Breast epithelium (tissue), 4 donors: Measurements from ENCODE around the gene SCD5. TPM values are rescaled to one million over a fixed set of nuclear protein-coding genes. Genes with fewer than 3 reads are reported as not detected.

Experiments used
- DNase-seq, 2 donors: peaks; one replicate each; pipeline ENCODE4 v3.0.0-alpha.2; 2019; ENCODE audit warnings: low spot score in 2 of 2
- H3K27ac ChIP-seq, 2 donors: fragments of 200-600 bp; sonication (generic) in 1 of 2; one replicate each; pipeline ENCODE4 v1.5.1; 2016 to 2019; ENCODE audit warnings: mild to moderate bottlenecking in 1 of 2
- H3K27me3 ChIP-seq, 2 donors: fragments of 200-600 bp; sonication (generic) in 1 of 2; one replicate each; pipeline versions ENCODE4 v1.5.1 to v1.6.0; 2017 to 2019; ENCODE audit warnings: control low read depth in 1 of 2, mild to moderate bottlenecking in 1 of 2
- H3K36me3 ChIP-seq: fragments of 200-600 bp; one replicate; pipeline ENCODE4 v1.5.1; 2019
- H3K4me1 ChIP-seq, 2 donors: fragments of 200-600 bp; sonication (generic); one replicate each; pipeline ENCODE4 v1.5.1; 2016 to 2019; ENCODE audit warnings: control low read depth in 1 of 2
- H3K4me3 ChIP-seq, 3 donors: fragments of 200-600 bp; sonication (generic); 1 replicate in 2 of 3; 2 replicates in 1 of 3; pipeline ENCODE4 v1.5.1; 2016 to 2019; ENCODE audit warnings: mild to moderate bottlenecking in 3 of 3, moderate library complexity in 2 of 3
- H3K9me3 ChIP-seq, 2 donors: fragments of 200-600 bp; sonication (generic) in 1 of 2; one replicate each; pipeline ENCODE4 v1.5.1; 2016 to 2019; ENCODE audit warnings: control low read depth in 1 of 2
- POLR2A ChIP-seq: fragments of 450-650 bp; IDR thresholded peaks from one replicate; pipeline ENCODE4 v1.6.1; 2016; ENCODE audit warnings: antibody characterized with exemption, mild to moderate bottlenecking, moderate library complexity
- POLR2AphosphoS5 ChIP-seq, 3 donors: sonication (generic); formaldehyde crosslinking; IDR thresholded peaks; one replicate each; pipeline ENCODE4 v1.6.1; 2017; ENCODE audit warnings: antibody characterized with exemption in 3 of 3
- intact Hi-C: fragments of 100-400 bp; cut with DNase I; formaldehyde crosslinking; loops from one replicate; pipeline ENCODE4 v1.15.1; 2023; ENCODE audit warnings: low total_unique reads
- total RNA-seq, 3 donors: library from RNA; depleted of rRNA; stranded (reverse); fragments of >200 nt; gene quantifications; one replicate each; pipeline ENCODE4 v1.1.0, GENCODE V29; 2016
- TF ChIP-seq, protein P1 (sequence below), 3 donors: fragments of 450-650 bp; IDR thresholded peaks; one replicate each; pipeline ENCODE4 v1.5.1; 2016 to 2017; ENCODE audit warnings: antibody characterized with exemption in 3 of 3, mild to moderate bottlenecking in 3 of 3, moderate library complexity in 3 of 3

The SCD5 gene
- total RNA-seq, 3 donors from 2014 or later, result 9.8 to 17.0 (median 14.7) TPM

DNA sequence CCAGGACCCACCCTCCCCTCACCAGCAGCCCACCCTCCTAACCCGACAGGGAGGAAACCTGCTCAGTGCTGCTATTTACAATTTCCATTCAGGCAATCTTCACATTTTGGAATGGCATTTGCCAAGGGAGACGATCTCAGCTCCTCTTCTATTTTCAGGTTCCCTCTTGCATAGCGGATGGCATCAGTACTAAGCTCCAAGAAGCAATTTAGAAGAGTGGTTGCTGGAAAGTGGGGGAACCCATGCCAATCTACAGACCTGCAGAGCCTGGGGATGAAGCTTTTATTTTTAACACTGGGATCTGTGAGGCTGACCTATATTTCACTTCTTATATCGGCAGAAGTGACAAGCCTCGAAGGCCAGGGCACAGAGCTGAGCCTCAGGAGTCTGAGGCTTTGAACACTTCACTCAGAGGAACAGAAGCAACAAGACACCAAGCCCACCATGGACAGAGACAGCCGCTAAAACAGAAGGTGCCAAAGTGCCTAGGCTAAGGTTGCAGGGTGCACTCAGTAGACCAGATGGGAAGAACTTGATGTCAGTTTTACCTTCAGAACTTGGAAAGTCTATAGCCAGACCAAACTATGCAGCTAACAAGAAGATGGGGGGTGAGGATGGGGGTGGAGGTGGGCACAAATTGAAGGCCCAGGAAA, 44.0 kb downstream of the SCD5 start:
- H3K36me3 ChIP-seq, result no peaks in the 10 kb centered on the region
- H3K4me1 ChIP-seq, result no peaks in the 10 kb centered on the region
- no peak overlapping the region for H3K4me3 ChIP-seq
- DNase-seq, result no peak
- H3K27ac ChIP-seq, result peak overlapping the region in 1 of 2 donors; percentile 10
- no peaks in the 10 kb centered on the region for H3K27me3 ChIP-seq
- no peaks in the 10 kb centered on the region for H3K9me3 ChIP-seq
- intact Hi-C loops, result no loop called here
- no peak for TF ChIP-seq POLR2AphosphoS5 (IDR thresholded peaks at IDR 0.05)
- TF ChIP-seq POLR2A, result no peak
- TF ChIP-seq, protein P1, sequence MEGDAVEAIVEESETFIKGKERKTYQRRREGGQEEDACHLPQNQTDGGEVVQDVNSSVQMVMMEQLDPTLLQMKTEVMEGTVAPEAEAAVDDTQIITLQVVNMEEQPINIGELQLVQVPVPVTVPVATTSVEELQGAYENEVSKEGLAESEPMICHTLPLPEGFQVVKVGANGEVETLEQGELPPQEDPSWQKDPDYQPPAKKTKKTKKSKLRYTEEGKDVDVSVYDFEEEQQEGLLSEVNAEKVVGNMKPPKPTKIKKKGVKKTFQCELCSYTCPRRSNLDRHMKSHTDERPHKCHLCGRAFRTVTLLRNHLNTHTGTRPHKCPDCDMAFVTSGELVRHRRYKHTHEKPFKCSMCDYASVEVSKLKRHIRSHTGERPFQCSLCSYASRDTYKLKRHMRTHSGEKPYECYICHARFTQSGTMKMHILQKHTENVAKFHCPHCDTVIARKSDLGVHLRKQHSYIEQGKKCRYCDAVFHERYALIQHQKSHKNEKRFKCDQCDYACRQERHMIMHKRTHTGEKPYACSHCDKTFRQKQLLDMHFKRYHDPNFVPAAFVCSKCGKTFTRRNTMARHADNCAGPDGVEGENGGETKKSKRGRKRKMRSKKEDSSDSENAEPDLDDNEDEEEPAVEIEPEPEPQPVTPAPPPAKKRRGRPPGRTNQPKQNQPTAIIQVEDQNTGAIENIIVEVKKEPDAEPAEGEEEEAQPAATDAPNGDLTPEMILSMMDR (IDR thresholded peaks at IDR 0.05), result no peak

DNA sequence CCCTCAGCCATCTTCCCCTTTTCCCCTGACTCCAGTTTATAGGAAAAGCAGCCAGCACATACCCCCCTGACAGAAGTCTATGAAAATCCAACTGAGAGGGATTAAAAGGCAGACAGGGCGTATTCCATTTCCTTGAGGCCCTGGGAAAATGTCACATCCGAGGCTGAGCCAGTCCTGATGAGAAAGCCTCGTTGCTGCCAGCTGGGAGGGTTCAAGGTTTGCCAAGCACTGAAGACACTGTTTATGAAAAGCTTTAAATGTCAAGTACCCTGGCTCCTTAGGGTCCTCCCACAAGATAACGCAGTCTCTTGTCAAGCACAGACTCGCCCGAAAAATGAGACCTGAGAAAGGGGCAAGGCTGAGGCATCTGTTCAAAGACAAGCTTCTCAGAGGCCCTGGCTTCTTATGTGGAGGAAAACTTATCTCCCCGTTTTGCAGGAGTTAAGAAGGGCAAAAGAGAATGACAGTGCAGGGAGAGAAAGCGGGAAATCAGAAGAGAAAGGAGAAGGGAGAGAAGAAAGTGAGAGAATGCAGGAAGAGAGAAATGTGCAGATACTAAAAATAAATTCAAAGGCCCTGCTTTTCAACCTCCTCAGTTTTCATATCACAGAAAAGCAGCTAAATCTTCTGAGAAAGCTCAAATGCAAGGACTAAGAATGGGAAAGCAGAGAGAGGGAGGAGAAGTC, 44.7 kb downstream of the SCD5 start:
- no peak for DNase-seq
- H3K4me3 ChIP-seq, result no peak overlapping the region
- no peaks in the 10 kb centered on the region for H3K27me3 ChIP-seq
- peak overlapping the region in 1 of 2 donors; percentile 10 for H3K27ac ChIP-seq
- intact Hi-C loops, result no loop called here
- H3K9me3 ChIP-seq, result no peaks in the 10 kb centered on the region
- H3K4me1 ChIP-seq, result no peaks in the 10 kb centered on the region
- no peaks in the 10 kb centered on the region for H3K36me3 ChIP-seq
- TF ChIP-seq, protein P1 (IDR thresholded peaks at IDR 0.05), result no peak
- TF ChIP-seq POLR2AphosphoS5 (IDR thresholded peaks at IDR 0.05) (no peak), POLR2A (no peak)

DNA sequence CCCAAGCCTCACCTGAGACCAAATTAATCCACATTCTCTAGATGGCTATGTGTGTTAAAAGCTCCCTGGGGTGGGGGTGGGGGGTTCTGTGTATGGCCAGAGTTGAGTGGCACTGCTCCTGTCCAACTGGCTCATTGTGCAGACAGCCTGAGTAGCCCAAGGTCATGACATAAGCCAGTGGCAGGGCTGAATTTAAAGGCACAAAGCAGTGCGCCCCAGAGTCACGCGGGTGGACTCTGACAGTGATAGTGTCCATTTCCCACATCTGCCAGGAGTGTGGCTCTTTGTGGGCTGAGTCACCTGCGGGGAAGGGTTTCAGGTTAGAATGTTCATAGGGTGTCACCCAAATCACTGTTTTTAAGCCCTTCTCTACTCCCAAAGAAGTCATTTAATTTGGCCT, 45.4 kb downstream of the SCD5 start:
- TF ChIP-seq POLR2AphosphoS5 (IDR thresholded peaks at IDR 0.05) (no peak), POLR2A (no peak)
- TF ChIP-seq, protein P1 (IDR thresholded peaks at IDR 0.05), result no peak
- DNase-seq, result no peak
- Histone ChIP-seq H3K27ac (peak overlapping the region in 1 of 2 donors; percentile 21), H3K27me3 (no peaks in the 10 kb centered on the region), H3K9me3 (no peaks in the 10 kb centered on the region), H3K36me3 (no peaks in the 10 kb centered on the region), H3K4me1 (no peaks in the 10 kb centered on the region), H3K4me3 (no peak overlapping the region)
- intact Hi-C loops, result no loop called here

DNA sequence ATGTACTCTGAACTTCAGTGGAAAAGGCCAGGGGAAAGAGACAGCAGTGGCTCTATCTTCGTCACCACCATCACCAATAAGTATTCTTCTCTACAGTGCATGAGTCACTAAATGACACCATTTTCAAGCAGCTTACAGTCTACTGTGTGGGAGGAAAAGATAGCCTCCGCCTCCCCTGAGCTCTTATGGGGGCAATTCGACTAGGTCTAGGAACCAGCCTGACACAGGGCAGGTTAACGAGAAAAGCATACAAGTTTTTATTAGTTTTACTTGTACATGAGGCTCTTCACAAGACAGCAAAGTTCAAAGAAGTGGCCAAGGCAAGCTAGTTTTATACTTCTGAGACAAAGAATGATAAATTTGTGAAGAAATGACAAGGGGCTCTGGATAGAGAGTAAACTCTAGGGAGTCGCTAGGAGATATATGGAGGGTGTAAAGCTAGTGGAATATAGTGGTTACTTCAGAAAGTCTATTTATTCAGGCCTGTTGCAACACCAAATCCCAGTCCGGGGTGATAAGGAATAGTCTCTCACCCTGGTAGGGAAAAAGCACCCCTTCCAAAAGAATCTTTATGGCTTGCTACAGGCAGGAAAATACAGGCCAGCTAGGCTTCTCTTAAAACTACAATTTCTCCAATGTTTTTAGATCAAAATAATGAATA, 49.7 kb downstream of the SCD5 start:
- intact Hi-C loops, result no loop called here
- Histone ChIP-seq H3K27me3 (no peaks in the 10 kb centered on the region), H3K27ac (no peak overlapping the region), H3K36me3 (no peaks in the 10 kb centered on the region), H3K4me3 (no peak overlapping the region), H3K4me1 (no peaks in the 10 kb centered on the region), H3K9me3 (no peaks in the 10 kb centered on the region)
- TF ChIP-seq, protein P1 (IDR thresholded peaks at IDR 0.05), result no peak
- no peak for TF ChIP-seq POLR2AphosphoS5 (IDR thresholded peaks at IDR 0.05)
- no peak for TF ChIP-seq POLR2A
- no peak for DNase-seq
